ENCODE measurements around the gene GLUD2. TPM values are rescaled to one million over a fixed set of nuclear protein-coding genes. Genes with fewer than 3 reads are reported as not detected.

GLUD2 gene
- total and polyA plus RNA-seq, 2 of the 8 experiments (the other 6 are each of a cell fraction or from before 2014, with no cell fraction given), result 0.14 to 0.26 TPM

DNA sequence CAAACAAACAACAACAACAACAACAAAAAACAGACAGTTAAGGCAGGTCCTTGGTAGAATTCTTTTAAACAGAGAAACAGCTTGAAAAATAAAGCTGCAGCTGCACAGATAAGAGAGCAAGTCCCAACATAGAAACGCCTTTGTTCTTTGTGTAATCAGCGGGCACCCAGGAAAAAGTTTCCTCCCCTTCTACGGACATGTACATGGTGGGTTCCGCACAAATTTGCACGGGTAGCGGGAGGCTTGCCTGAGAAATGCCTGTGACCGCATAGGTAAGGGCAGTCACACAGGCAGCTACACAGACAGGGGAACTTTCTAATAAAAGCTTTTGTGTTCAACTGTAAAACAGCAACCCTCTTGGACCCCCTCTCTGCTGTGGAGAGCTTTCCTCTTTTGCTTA is 36.2 kb upstream of the GLUD2 start:
- no peaks in the 10 kb centered on the region for H3K36me3 ChIP-seq (ENCODE audit: control insufficient read depth in 2 of 4, insufficient read depth in 4 of 4, low read length in 3 of 4)
- H3K27me3 ChIP-seq (replicated peaks in 1 of 4; ENCODE audit: control insufficient read depth in 3 of 4, extremely low read depth in 1 of 4, insufficient read depth in 3 of 4, low read length in 3 of 4), result no peaks in the 10 kb centered on the region
- H3K4me2 ChIP-seq (ENCODE audit: insufficient read depth in 1 of 2, low read depth in 2 of 2, low read length in 2 of 2), result no peak overlapping the region
- no peak overlapping the region for H3K18ac ChIP-seq (ENCODE audit: extremely low read depth, low read length)
- ChIA-PET POLR2A (ENCODE audit: partially characterized antibody) (no interaction called here), CTCF (ENCODE audit: partially characterized antibody) (no interaction called here)
- H3K9me3 ChIP-seq (ENCODE audit: insufficient read depth in 2 of 2, low read depth in 1 of 2, low read length in 1 of 2), result peaks cover 4 to 23% of the 10 kb centered on the region in 2 experiments; a peak in 3 of 4 replicates
- no peak overlapping the region for H2BK12ac ChIP-seq (ENCODE audit: low read depth, low read length)
- no peak overlapping the region for H2AK5ac ChIP-seq (ENCODE audit: low read depth, low read length)
- H3K23me2 ChIP-seq (ENCODE audit: low read depth, low read length), result no peaks in the 10 kb centered on the region
- no peak overlapping the region for H3K9ac ChIP-seq (replicated peaks in 1 of 4; ENCODE audit: extremely low read depth in 1 of 4, low read depth in 3 of 4, low read length in 3 of 4)
- H4K8ac ChIP-seq (ENCODE audit: extremely low read depth, insufficient read depth, low read length), result no peak overlapping the region
- no peak overlapping the region for H3K14ac ChIP-seq (ENCODE audit: insufficient read length)
- H3K27ac ChIP-seq (ENCODE audit: low read depth, low read length), result no peak overlapping the region
- no peak overlapping the region for H2BK5ac ChIP-seq (ENCODE audit: low read depth, low read length)
- H2BK15ac ChIP-seq (ENCODE audit: low read length), result no peak overlapping the region
- no peaks in the 10 kb centered on the region for H3K79me2 ChIP-seq (ENCODE audit: control insufficient read depth in 1 of 2, insufficient read depth in 2 of 2, low read length in 2 of 2)
- DNase-seq (ENCODE audit: low read depth in 1 of 2, low spot score in 2 of 2), result no peak
- no peak for FAIRE-seq
- H4K5ac ChIP-seq (ENCODE audit: insufficient read length, low read depth, low read length), result no peak overlapping the region
- no peaks in the 10 kb centered on the region for H3K4me1 ChIP-seq (replicated peaks in 1 of 4; ENCODE audit: control insufficient read depth in 3 of 4, insufficient read depth in 4 of 4, low read length in 3 of 4)
- H2BK20ac ChIP-seq (ENCODE audit: low read length), result no peak overlapping the region
- no peak overlapping the region for H3K4ac ChIP-seq (replicated peaks; ENCODE audit: insufficient read length, low read depth, low read length)
- H4K91ac ChIP-seq (replicated peaks; ENCODE audit: insufficient read length, low read length), result no peak overlapping the region
- no peak overlapping the region for H2BK120ac ChIP-seq (replicated peaks; ENCODE audit: low read depth, low read length)
- WGBS, 2 experiments (ENCODE audit: extremely low coverage in 1 of 2, insufficient coverage in 1 of 2, insufficient read length in 1 of 2, insufficient replicate concordance in 2 of 2, low coverage in 1 of 2, low lambda C conversion rate in 2 of 2, missing lambda C conversion rate in 1 of 2), result 83% methylated on average over 2 of the region's 7 CpGs; no CpG with 5 or more reads in 1 of the 2 experiments
- H4K20me1 ChIP-seq (replicated peaks in 1 of 2; ENCODE audit: control insufficient read depth in 1 of 2, insufficient read depth in 2 of 2, low read length in 2 of 2), result no peaks in the 10 kb centered on the region
- H3K4me3 ChIP-seq (ENCODE audit: extremely low read depth in 1 of 4, insufficient read depth in 2 of 4, low read depth in 3 of 4, low read length in 4 of 4), result no peak overlapping the region
- no peaks in the 10 kb centered on the region for H3K79me1 ChIP-seq (ENCODE audit: low read depth, low read length)
- H3K23ac ChIP-seq (ENCODE audit: insufficient read length), result no peak overlapping the region
- no peak overlapping the region for H3K56ac ChIP-seq (replicated peaks; ENCODE audit: insufficient read length, low read depth, low read length)
- no peak overlapping the region for H2AFZ ChIP-seq (ENCODE audit: low read length)
- TF ChIP-seq SP4 (IDR thresholded peaks at IDR 0.05; ENCODE audit: low read length), result no peak
- TF ChIP-seq, protein P1, sequence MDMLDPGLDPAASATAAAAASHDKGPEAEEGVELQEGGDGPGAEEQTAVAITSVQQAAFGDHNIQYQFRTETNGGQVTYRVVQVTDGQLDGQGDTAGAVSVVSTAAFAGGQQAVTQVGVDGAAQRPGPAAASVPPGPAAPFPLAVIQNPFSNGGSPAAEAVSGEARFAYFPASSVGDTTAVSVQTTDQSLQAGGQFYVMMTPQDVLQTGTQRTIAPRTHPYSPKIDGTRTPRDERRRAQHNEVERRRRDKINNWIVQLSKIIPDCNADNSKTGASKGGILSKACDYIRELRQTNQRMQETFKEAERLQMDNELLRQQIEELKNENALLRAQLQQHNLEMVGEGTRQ (IDR thresholded peaks at IDR 0.05; ENCODE audit: low read length), result no peak
- no peak for TF ChIP-seq TAF1 (IDR thresholded peaks at IDR 0.05; ENCODE audit: low read depth, low read length)
- no peak for TF ChIP-seq CBX5 (IDR thresholded peaks at IDR 0.05; ENCODE audit: low read depth, low read length)
- TF ChIP-seq, protein P2, sequence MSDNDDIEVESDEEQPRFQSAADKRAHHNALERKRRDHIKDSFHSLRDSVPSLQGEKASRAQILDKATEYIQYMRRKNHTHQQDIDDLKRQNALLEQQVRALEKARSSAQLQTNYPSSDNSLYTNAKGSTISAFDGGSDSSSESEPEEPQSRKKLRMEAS (IDR thresholded peaks at IDR 0.05), result no peak
- no peak for TF ChIP-seq TCF12 (IDR thresholded peaks at IDR 0.05; ENCODE audit: low read depth, low read length)
- TF ChIP-seq KDM4A (IDR thresholded peaks at IDR 0.05; ENCODE audit: low read depth, low read length, severe bottlenecking), result no peak
- no peak for TF ChIP-seq TEAD4 (IDR thresholded peaks at IDR 0.05; ENCODE audit: low read depth, low read length)
- TF ChIP-seq RXRA (IDR thresholded peaks at IDR 0.05; ENCODE audit: insufficient read depth, low read depth, low read length), result no peak
- TF ChIP-seq EGR1 (IDR thresholded peaks at IDR 0.05; ENCODE audit: borderline replicate concordance, low read depth, low read length), result no peak
- no peak for TF ChIP-seq CBX8 (IDR thresholded peaks at IDR 0.05; ENCODE audit: borderline replicate concordance, low read depth, low read length)
- TF ChIP-seq RBBP5 (IDR thresholded peaks at IDR 0.05; ENCODE audit: borderline replicate concordance, low read depth, low read length), result no peak
- TF ChIP-seq PHF8 (conservative IDR thresholded peaks at IDR 0.05; ENCODE audit: low read depth, low read length), result no peak

Measured in H1 (cell line).